Measurements from ENCODE around the gene MAFG. TPM values are rescaled to one million over a fixed set of nuclear protein-coding genes. Genes with fewer than 3 reads are reported as not detected.
A peak's percentile ranks its signal among the peaks of the same experiment; 100 is the strongest.

MAFG gene
- total and polyA plus RNA-seq, 7 donors = 21.6 to 74.2 (median 46.0) TPM

GRCh38 chr17:81968850-81969812 is 41.6 kb upstream of the MAFG start:
- no peaks in the 10 kb centered on the region for H3K27me3 ChIP-seq (ENCODE audit: insufficient read depth in 3 of 3, low read length in 2 of 3)
- intact Hi-C loops (cut with DNase I) = loop anchor here in 1 of 2 donors (5.0 kb wide), 1 partner anchor 33 kb away; no protein-coding TSS in a partner anchor

DNA sequence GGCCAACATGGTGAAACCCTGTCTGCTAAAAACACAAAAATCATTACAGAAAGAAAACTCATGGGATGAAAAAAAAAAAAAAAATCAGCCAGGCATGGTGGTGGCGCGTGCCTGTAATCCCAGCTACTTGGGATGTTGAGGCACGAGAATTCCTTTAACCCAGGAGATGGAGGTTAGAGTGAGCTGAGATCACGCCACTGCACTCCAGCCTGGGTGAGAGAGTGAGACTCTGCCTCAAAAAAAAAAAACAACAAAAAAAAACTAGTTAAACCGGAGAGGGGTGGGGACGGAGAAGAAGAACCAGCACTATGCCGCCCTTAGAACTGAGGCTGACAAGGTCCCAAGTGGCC is 40.8 kb upstream of the MAFG start:
- Histone ChIP-seq H3K9me3 (no peaks in the 10 kb centered on the region), H3K27ac (peak overlapping the region; percentile 61), H3K36me3 (ENCODE audit: insufficient read depth in 1 of 2, low read depth in 1 of 2) (no peaks in the 10 kb centered on the region), H3K27me3 (ENCODE audit: insufficient read depth in 3 of 3, low read length in 2 of 3) (no peaks in the 10 kb centered on the region), H3K4me1 (peaks cover 16% of the 10 kb centered on the region), H3K4me3 (peak overlapping the region; percentile 38)
- ATAC-seq (no peak), DNase-seq (no peak)
- 48 to 60% (median 48%) methylated on average over 7 of the region's 7 CpGs for WGBS, 3 donors
- intact Hi-C loops (cut with DNase I) = loop anchor here in 1 of 2 donors (5.0 kb wide), 1 partner anchor 34 kb away; no protein-coding TSS in a partner anchor
- no peak for TF ChIP-seq CTCF (IDR thresholded peaks at IDR 0.05)

More at GRCh38 chr17:81968850-81969812, 41.6 kb upstream of the MAFG start:
- Histone ChIP-seq H3K36me3 (ENCODE audit: insufficient read depth in 1 of 2, low read depth in 1 of 2) (no peaks in the 10 kb centered on the region), H3K27ac (no peak overlapping the region), H3K4me3 (no peak overlapping the region), H3K9me3 (no peaks in the 10 kb centered on the region), H3K4me1 (peaks cover 14% of the 10 kb centered on the region)
- no peak for TF ChIP-seq CTCF (IDR thresholded peaks at IDR 0.05)
- ATAC-seq (no peak), DNase-seq (no peak)
- WGBS, 3 donors = 84 to 88% (median 87%) methylated on average over 12 of the region's 12 CpGs

GRCh38 chr17:81967533-81968395 is 40.2 kb upstream of the MAFG start:
- Histone ChIP-seq H3K27ac (peak overlapping the region; percentile 61), H3K9me3 (no peaks in the 10 kb centered on the region), H3K36me3 (ENCODE audit: insufficient read depth in 1 of 2, low read depth in 1 of 2) (no peaks in the 10 kb centered on the region), H3K27me3 (ENCODE audit: insufficient read depth in 3 of 3, low read length in 2 of 3) (no peaks in the 10 kb centered on the region), H3K4me1 (peaks cover 22% of the 10 kb centered on the region), H3K4me3 (peak overlapping the region; percentile 38)
- no peak for TF ChIP-seq CTCF (IDR thresholded peaks at IDR 0.05)
- 7 to 9% (median 9%) methylated on average over 35 to 36 of the region's 36 CpGs for WGBS, 3 donors
- ATAC-seq (peak; percentile 77 to 91 (median 87)), DNase-seq (peak; percentile 85 to 90)
- intact Hi-C loops (cut with DNase I) = loop anchor here in 1 of 2 donors (5.0 kb wide), 1 partner anchor 35 kb away; no protein-coding TSS in a partner anchor

GRCh38 chr17:81967244-81967532 is 39.7 kb upstream of the MAFG start:
- no peak for TF ChIP-seq CTCF (IDR thresholded peaks at IDR 0.05)
- DNase-seq (no peak), ATAC-seq (peak in 2 of 4 donors; percentile 2 to 5)
- Histone ChIP-seq H3K4me1 (peaks cover 27% of the 10 kb centered on the region), H3K27ac (peak overlapping the region; percentile 50), H3K27me3 (ENCODE audit: insufficient read depth in 3 of 3, low read length in 2 of 3) (no peaks in the 10 kb centered on the region), H3K9me3 (no peaks in the 10 kb centered on the region), H3K36me3 (ENCODE audit: insufficient read depth in 1 of 2, low read depth in 1 of 2) (no peaks in the 10 kb centered on the region), H3K4me3 (no peak overlapping the region)
- 30 to 63% (median 36%) methylated on average over 3 to 5 of the region's 5 CpGs for WGBS, 3 donors
- intact Hi-C loops (cut with DNase I) = loop anchor here in 1 of 2 donors (5.0 kb wide), 1 partner anchor 35 kb away; no protein-coding TSS in a partner anchor

Measured in psoas muscle (tissue), 8 donors.